22Rv1 (cell line): ENCODE data around the gene CDR2L.
"Not testable (repeated sequence)": the region's sequence is repeated elsewhere in the genome, so short reads cannot be mapped to it uniquely, and the experiment has no call there.

ENCODE experiments used
- H3K27ac ChIP-seq: fragments of 450-650 bp; 2 replicates; pipeline ENCODE4 v1.5.1; 2017
- ZFX ChIP-seq: fragments of 450-650 bp; IDR thresholded peaks from 2 replicates; pipeline ENCODE4 v1.6.1; 2017; ENCODE audit warnings: antibody characterized with exemption, borderline replicate concordance
- TF ChIP-seq, protein P1 (sequence below): fragments of 450-650 bp; IDR thresholded peaks from 2 replicates; pipeline ENCODE4 v1.5.1; 2017; ENCODE audit warnings: mild to moderate bottlenecking

CDR2L gene

DNA sequence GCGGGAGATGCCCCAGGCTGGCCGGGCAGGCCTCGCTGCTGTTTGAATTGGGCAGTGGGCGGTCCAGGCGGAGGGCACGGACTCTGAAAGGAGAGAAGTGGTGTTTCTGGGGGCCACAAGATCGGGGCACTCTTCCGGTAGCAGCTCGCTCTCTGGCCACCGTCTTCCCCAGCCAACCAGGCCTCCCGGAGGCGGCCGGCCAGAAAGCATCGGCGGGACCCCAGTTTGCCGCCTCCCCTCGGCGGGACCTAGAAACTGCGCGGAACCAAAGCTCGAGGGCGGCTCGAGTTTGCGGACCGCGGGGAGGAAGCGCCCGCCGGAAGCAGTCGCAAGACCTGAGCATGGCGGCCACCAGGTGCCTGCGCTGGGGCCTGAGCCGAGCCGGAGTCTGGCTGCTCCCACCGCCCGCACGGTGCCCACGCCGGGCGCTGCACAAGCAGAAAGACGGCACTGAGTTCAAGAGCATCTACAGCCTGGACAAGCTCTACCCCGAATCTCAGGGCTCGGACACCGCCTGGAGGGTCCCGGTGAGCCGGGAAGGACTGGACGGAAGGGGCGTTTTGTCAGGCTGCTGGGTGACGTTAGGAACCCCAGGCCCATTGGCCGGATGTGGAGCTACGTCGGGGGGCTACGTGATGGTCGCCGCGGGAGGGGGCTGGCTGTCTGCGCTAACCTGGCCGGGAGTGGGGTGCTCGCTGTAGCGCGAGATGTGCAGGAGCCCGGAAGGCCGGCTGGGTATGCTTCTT, 25.1 kb downstream of the CDR2L start, which contains the start of gene MRPL58:
TSS of gene MRPL58 (plus strand) at position 325 of the 746 bp plus-strand sequence. CDS start at position 342, 17 bp downstream.
- TF ChIP-seq, protein P1, sequence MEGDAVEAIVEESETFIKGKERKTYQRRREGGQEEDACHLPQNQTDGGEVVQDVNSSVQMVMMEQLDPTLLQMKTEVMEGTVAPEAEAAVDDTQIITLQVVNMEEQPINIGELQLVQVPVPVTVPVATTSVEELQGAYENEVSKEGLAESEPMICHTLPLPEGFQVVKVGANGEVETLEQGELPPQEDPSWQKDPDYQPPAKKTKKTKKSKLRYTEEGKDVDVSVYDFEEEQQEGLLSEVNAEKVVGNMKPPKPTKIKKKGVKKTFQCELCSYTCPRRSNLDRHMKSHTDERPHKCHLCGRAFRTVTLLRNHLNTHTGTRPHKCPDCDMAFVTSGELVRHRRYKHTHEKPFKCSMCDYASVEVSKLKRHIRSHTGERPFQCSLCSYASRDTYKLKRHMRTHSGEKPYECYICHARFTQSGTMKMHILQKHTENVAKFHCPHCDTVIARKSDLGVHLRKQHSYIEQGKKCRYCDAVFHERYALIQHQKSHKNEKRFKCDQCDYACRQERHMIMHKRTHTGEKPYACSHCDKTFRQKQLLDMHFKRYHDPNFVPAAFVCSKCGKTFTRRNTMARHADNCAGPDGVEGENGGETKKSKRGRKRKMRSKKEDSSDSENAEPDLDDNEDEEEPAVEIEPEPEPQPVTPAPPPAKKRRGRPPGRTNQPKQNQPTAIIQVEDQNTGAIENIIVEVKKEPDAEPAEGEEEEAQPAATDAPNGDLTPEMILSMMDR = peak; percentile 27
- TF ChIP-seq ZFX = no peak
- H3K27ac ChIP-seq = peak within 1 kb of the TSS; percentile 98

- TF ChIP-seq, protein P1 = no peak
- TF ChIP-seq ZFX = no peak
- H3K27ac ChIP-seq = peak overlapping the region; percentile 98
Observed at GRCh38 chr17:75013092-75013559, 25.7 kb downstream of the CDR2L start.

- TF ChIP-seq ZFX = no peak
- TF ChIP-seq, protein P1 = no peak
- no peak overlapping the region for H3K27ac ChIP-seq
Observed at GRCh38 chr17:75019146-75019545, 31.7 kb downstream of the CDR2L start.

DNA sequence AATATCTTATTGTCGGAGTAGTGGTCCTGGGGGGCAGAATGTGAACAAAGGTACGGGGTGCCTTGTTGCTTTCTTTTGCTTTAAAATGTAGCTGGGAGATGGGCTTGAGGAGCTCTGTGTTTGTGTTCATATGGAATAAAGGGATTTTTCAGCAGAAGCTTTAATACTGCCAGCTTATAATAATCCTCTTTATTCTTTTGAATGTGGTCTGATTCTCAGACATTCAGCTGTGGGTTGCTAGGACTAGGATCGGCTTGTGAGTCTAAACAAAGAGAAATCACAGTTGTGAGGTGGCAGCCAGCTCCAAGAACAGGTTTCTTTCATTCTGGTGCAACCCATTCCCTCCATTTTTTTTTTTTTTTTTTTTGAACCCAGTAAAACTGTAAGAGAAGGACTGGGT, 32.3 kb downstream of the CDR2L start:
- TF ChIP-seq, protein P1 = no peak
- TF ChIP-seq ZFX = no peak

GRCh38 chr17:75020331-75021110, 33.1 kb downstream of the CDR2L start:
- TF ChIP-seq, protein P1 = no peak
- no peak overlapping the region for H3K27ac ChIP-seq

More for the DNA sequence above, 32.3 kb downstream of the CDR2L start:
- H3K27ac ChIP-seq = no peak overlapping the region

GRCh38 chr17:75024686-75025397, 37.4 kb downstream of the CDR2L start:
- TF ChIP-seq, protein P1 = no peak
- TF ChIP-seq ZFX = no peak
- H3K27ac ChIP-seq = no peak overlapping the region

- H3K27ac ChIP-seq = not testable (repeated sequence)
Observed at GRCh38 chr17:75025398-75025734, 37.9 kb downstream of the CDR2L start.

DNA sequence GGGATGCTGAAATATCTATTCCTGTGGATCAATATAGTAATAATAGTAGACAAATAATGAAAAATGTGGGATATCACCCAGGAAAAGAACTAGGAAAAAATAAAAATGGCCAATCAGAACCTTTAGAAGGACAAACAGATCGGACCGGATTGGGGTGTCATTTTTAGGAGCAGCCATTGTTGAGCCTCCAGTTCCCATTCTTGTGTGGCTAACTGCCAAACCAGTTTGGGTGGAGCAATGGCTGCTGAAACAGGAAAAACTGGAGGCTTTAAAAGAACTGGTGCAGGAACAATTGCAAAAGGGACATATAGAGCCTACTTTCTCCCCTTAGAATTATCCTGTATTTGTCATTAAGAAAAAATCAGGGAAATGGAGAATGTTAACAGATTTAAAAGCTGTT, 39.2 kb downstream of the CDR2L start:
- H3K27ac ChIP-seq = not testable (repeated sequence)
